Lower leg skin (tissue), 4 donors: ENCODE data around the gene CDK15. TPM values are rescaled to one million over a fixed set of nuclear protein-coding genes. Genes with fewer than 3 reads are reported as not detected.

Experiments used
- DNase-seq, 2 donors: peaks; one replicate each; pipeline ENCODE4 v3.0.0-alpha.2; 2019; ENCODE audit warnings: low spot score in 2 of 2
- H3K4me3 ChIP-seq: fragments of 200-600 bp; sonication (generic); 2 replicates; pipeline ENCODE4 v1.5.1; 2017; ENCODE audit warnings: mild to moderate bottlenecking, low read depth; ENCODE audit not compliant: poor library complexity, severe bottlenecking
- POLR2A ChIP-seq, 2 donors: fragments of 450-650 bp; IDR thresholded peaks; one replicate each; pipeline ENCODE4 v1.6.1; 2016 to 2017; ENCODE audit warnings: antibody characterized with exemption in 2 of 2, mild to moderate bottlenecking in 1 of 2, moderate library complexity in 1 of 2
- WGBS, 2 donors: methylation state at CpG; one replicate each; pipeline ENCODE4 v1.1.5; 2018; 5-methylcytosine and 5-hydroxymethylcytosine counted together
- intact Hi-C: fragments of 100-400 bp; cut with DNase I; formaldehyde crosslinking; loops from one replicate; pipeline ENCODE4 v1.15.0; 2023; ENCODE audit warnings: low total_unique reads
- total RNA-seq, 4 donors: library from RNA; depleted of rRNA; stranded (reverse); fragments of >200 nt; gene quantifications; one replicate each; pipeline ENCODE4 v1.1.0, GENCODE V29; 2016
- TF ChIP-seq, protein P1 (sequence below), 3 donors: fragments of 450-650 bp; IDR thresholded peaks; one replicate each; pipeline ENCODE4 v1.5.1; 2016; ENCODE audit warnings: antibody characterized with exemption in 3 of 3, mild to moderate bottlenecking in 3 of 3, moderate library complexity in 2 of 3

Gene CDK15
- total RNA-seq, 4 donors from 2014 or later: 0.27 to 0.91 (median 0.38) TPM

- H3K4me3 ChIP-seq: no peak overlapping the region
- intact Hi-C loops: no loop called here
- no peak for TF ChIP-seq POLR2A (IDR thresholded peaks at IDR 0.05)
- TF ChIP-seq, protein P1, sequence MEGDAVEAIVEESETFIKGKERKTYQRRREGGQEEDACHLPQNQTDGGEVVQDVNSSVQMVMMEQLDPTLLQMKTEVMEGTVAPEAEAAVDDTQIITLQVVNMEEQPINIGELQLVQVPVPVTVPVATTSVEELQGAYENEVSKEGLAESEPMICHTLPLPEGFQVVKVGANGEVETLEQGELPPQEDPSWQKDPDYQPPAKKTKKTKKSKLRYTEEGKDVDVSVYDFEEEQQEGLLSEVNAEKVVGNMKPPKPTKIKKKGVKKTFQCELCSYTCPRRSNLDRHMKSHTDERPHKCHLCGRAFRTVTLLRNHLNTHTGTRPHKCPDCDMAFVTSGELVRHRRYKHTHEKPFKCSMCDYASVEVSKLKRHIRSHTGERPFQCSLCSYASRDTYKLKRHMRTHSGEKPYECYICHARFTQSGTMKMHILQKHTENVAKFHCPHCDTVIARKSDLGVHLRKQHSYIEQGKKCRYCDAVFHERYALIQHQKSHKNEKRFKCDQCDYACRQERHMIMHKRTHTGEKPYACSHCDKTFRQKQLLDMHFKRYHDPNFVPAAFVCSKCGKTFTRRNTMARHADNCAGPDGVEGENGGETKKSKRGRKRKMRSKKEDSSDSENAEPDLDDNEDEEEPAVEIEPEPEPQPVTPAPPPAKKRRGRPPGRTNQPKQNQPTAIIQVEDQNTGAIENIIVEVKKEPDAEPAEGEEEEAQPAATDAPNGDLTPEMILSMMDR (IDR thresholded peaks at IDR 0.05): no peak
- DNase-seq: no peak
These were observed 40.5 kb upstream of the CDK15 start for GRCh38 chr2:201765799-201766198.

GRCh38 chr2:201768918-201769317 lies 37.4 kb upstream of the CDK15 start:
- intact Hi-C loops: no loop called here
- 91% methylated on average over 1 of the region's 1 CpG for WGBS, 2 donors

GRCh38 chr2:201769666-201770373 lies 36.5 kb upstream of the CDK15 start:
- 67 to 68% methylated on average over 4 of the region's 4 CpGs for WGBS, 2 donors
- no peak for DNase-seq
- H3K4me3 ChIP-seq: no peak overlapping the region
- TF ChIP-seq, protein P1 (IDR thresholded peaks at IDR 0.05): no peak
- no peak for TF ChIP-seq POLR2A (IDR thresholded peaks at IDR 0.05)
- intact Hi-C loops: no loop called here

More at GRCh38 chr2:201768918-201769317, 37.4 kb upstream of the CDK15 start:
- no peak for DNase-seq
- TF ChIP-seq, protein P1 (IDR thresholded peaks at IDR 0.05): no peak
- TF ChIP-seq POLR2A (IDR thresholded peaks at IDR 0.05): no peak
- no peak overlapping the region for H3K4me3 ChIP-seq

- no peak for DNase-seq
- no peak overlapping the region for H3K4me3 ChIP-seq
- 87 to 91% methylated on average over 1 of the region's 1 CpG for WGBS, 2 donors
- no peak for TF ChIP-seq POLR2A (IDR thresholded peaks at IDR 0.05)
- TF ChIP-seq, protein P1 (IDR thresholded peaks at IDR 0.05): no peak
- intact Hi-C loops: no loop called here
These were observed 32.3 kb upstream of the CDK15 start for GRCh38 chr2:201773990-201774389.

- no peak for DNase-seq
- H3K4me3 ChIP-seq: no peak overlapping the region
- intact Hi-C loops: no loop called here
- TF ChIP-seq, protein P1 (IDR thresholded peaks at IDR 0.05): no peak
- TF ChIP-seq POLR2A (IDR thresholded peaks at IDR 0.05): no peak
- WGBS, 2 donors: 88 to 92% methylated on average over 2 of the region's 2 CpGs
These were observed 31.8 kb upstream of the CDK15 start for GRCh38 chr2:201774546-201774945.

DNA sequence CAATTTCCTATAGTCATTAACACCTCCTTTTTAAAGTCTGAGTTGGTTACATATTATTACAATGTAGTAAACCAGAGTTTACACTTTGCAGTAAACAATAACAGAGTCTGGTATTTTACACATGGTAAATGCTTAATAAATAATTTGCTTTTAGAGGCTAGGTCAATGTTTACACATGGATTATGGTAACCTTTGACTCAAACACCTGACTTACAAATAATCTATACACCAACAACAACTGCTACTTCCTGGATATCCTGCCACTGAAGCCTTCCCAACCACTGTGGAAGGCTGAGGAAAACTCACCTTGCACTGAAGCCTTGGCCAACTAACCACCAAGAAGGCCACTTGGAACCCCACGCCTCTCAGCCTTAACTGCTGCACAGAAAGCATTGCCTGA lies 31.0 kb upstream of the CDK15 start:
- H3K4me3 ChIP-seq: no peak overlapping the region
- 94 to 100% methylated on average over 1 of the region's 1 CpG for WGBS, 2 donors
- intact Hi-C loops: no loop called here
- TF ChIP-seq, protein P1 (IDR thresholded peaks at IDR 0.05): no peak
- TF ChIP-seq POLR2A (IDR thresholded peaks at IDR 0.05): no peak
- DNase-seq: no peak
